ENCODE measurements around the gene UNC93B1. TPM values are rescaled to one million over a fixed set of nuclear protein-coding genes. Genes with fewer than 3 reads are reported as not detected.

The UNC93B1 gene
- total and polyA plus RNA-seq, 2 of the 13 experiments (the other 11 are each of a cell fraction or from before 2014, with no cell fraction given) = 8.8 to 18.9 TPM

DNA sequence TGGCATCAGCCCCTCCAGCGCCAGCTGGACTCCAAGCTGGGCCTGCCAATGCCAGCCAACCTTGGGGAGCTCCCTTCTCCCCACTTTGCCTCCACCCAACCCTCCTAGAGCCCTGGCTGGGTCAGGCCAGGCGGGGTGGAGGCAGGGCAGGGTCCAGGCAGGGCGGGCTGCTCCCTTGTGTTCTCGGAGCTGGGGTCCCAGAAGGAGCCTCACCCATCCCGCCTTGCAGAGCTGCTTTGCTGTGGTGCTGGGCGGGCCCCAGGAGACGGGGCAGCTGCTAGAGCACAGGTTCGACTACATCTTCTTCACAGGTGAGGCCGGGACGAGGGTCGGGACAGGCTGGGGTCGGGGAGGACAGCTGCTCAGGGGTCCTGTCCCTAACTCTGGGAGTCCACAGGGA lies 15.6 kb upstream of the UNC93B1 start:
- no peaks in the 10 kb centered on the region for H3K27me3 ChIP-seq (ENCODE audit: control insufficient read depth in 1 of 2, insufficient read depth in 2 of 2, low read length in 2 of 2)
- H3K4me3 ChIP-seq (replicated peaks in 1 of 3; ENCODE audit: insufficient read depth in 1 of 3, low read depth in 2 of 3, low read length in 3 of 3) = no peak overlapping the region
- no peak for ATAC-seq
- H3K36me3 ChIP-seq (replicated peaks in 1 of 2; ENCODE audit: control insufficient read depth in 1 of 2, insufficient read depth in 2 of 2, low read length in 2 of 2) = no peaks in the 10 kb centered on the region
- no peak for FAIRE-seq
- H3K9ac ChIP-seq (ENCODE audit: insufficient read depth, low read depth, low read length) = no peak overlapping the region
- no peak for DNase-seq (ENCODE audit: low spot score)
- no peak overlapping the region for H3K4me2 ChIP-seq (ENCODE audit: low read depth, low read length)
- H3K27ac ChIP-seq (ENCODE audit: extremely low read length, insufficient read depth, low read length) = no peak overlapping the region
- ChIA-PET CTCF (ENCODE audit: low intra/inter-chr PET ratio, low total read pairs) (interaction anchor here (2.0 kb wide), 1 partner anchor 10 kb away, joined by 7 read pairs; the partner anchor contains the start of gene ALDH3B1), POLR2A (interaction anchor here (1.2 to 2.2 kb wide), 3 partner anchors 9 to 32 kb away, joined by 3 to 6 read pairs (median 3); partner anchors contain the start of gene ALDH3B1)
- H4K20me1 ChIP-seq (ENCODE audit: insufficient read depth, low read length) = no peaks in the 10 kb centered on the region
- no TSS peak for BruUV-seq (replicated peaks)
- no peaks in the 10 kb centered on the region for H3K79me2 ChIP-seq (ENCODE audit: insufficient read depth, low read length)
- peaks cover 62% of the 10 kb centered on the region for H3K4me1 ChIP-seq (ENCODE audit: insufficient read depth, low read length)
- no peaks in the 10 kb centered on the region for H3K9me3 ChIP-seq (ENCODE audit: low read length)
- intact Hi-C loops (cut with micrococcal nuclease; ENCODE audit: unreplicated experiment) = no loop called here
- WGBS (ENCODE audit: low lambda C conversion rate) = 83% methylated on average over 2 of the region's 12 CpGs
- no peak overlapping the region for H2AFZ ChIP-seq (ENCODE audit: low read length)
- no peak for TF ChIP-seq ZNF205 (CRISPR knock-in tag; IDR thresholded peaks at IDR 0.05)
- no peak for TF ChIP-seq FOXP1 (IDR thresholded peaks at IDR 0.05)
- TF ChIP-seq FOXP1 (CRISPR knock-in tag; IDR thresholded peaks at IDR 0.05) = no peak
- in situ Hi-C loops (cut with HindIII; ENCODE audit: extremely low pct_ligation_motif_present, low pct_unique_long_range_greater_than_20kb) = no loop called here

GRCh38 chr11:68018730-68019190 lies 14.9 kb upstream of the UNC93B1 start:
- no peak for ATAC-seq
- no peak overlapping the region for H2AFZ ChIP-seq (ENCODE audit: low read length)
- POLR2A ChIA-PET = interaction anchor here (1.3 kb wide), 1 partner anchor 19 kb away, joined by 3 read pairs; no protein-coding TSS in a partner anchor
- H3K4me3 ChIP-seq (replicated peaks in 1 of 3; ENCODE audit: insufficient read depth in 1 of 3, low read depth in 2 of 3, low read length in 3 of 3) = no peak overlapping the region
- peaks cover 69% of the 10 kb centered on the region for H3K4me1 ChIP-seq (ENCODE audit: insufficient read depth, low read length)
- no peak overlapping the region for H3K9ac ChIP-seq (ENCODE audit: insufficient read depth, low read depth, low read length)
- no TSS peak for BruUV-seq (replicated peaks)
- TF ChIP-seq, protein P1, sequence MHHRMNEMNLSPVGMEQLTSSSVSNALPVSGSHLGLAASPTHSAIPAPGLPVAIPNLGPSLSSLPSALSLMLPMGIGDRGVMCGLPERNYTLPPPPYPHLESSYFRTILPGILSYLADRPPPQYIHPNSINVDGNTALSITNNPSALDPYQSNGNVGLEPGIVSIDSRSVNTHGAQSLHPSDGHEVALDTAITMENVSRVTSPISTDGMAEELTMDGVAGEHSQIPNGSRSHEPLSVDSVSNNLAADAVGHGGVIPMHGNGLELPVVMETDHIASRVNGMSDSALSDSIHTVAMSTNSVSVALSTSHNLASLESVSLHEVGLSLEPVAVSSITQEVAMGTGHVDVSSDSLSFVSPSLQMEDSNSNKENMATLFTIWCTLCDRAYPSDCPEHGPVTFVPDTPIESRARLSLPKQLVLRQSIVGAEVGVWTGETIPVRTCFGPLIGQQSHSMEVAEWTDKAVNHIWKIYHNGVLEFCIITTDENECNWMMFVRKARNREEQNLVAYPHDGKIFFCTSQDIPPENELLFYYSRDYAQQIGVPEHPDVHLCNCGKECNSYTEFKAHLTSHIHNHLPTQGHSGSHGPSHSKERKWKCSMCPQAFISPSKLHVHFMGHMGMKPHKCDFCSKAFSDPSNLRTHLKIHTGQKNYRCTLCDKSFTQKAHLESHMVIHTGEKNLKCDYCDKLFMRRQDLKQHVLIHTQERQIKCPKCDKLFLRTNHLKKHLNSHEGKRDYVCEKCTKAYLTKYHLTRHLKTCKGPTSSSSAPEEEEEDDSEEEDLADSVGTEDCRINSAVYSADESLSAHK (CRISPR knock-in tag; IDR thresholded peaks at IDR 0.05; ENCODE audit: borderline replicate concordance) = no peak
- TF ChIP-seq ZNF768 (CRISPR knock-in tag; IDR thresholded peaks at IDR 0.05) = peak; percentile 95
- no peaks in the 10 kb centered on the region for H4K20me1 ChIP-seq (ENCODE audit: insufficient read depth, low read length)
- in situ Hi-C loops (cut with HindIII; ENCODE audit: extremely low pct_ligation_motif_present, low pct_unique_long_range_greater_than_20kb) = no loop called here
- FAIRE-seq = no peak
- H3K4me2 ChIP-seq (ENCODE audit: low read depth, low read length) = no peak overlapping the region
- no peak for DNase-seq (ENCODE audit: low spot score)
- no peaks in the 10 kb centered on the region for H3K27me3 ChIP-seq (ENCODE audit: control insufficient read depth in 1 of 2, insufficient read depth in 2 of 2, low read length in 2 of 2)
- H3K9me3 ChIP-seq (ENCODE audit: low read length) = no peaks in the 10 kb centered on the region
- WGBS (ENCODE audit: low lambda C conversion rate) = 98% methylated on average over 11 of the region's 18 CpGs
- CTCF ChIA-PET (ENCODE audit: low intra/inter-chr PET ratio, low total read pairs) = no interaction called here
- no peaks in the 10 kb centered on the region for H3K36me3 ChIP-seq (replicated peaks in 1 of 2; ENCODE audit: control insufficient read depth in 1 of 2, insufficient read depth in 2 of 2, low read length in 2 of 2)
- no peak overlapping the region for H3K27ac ChIP-seq (ENCODE audit: extremely low read length, insufficient read depth, low read length)
- no peaks in the 10 kb centered on the region for H3K79me2 ChIP-seq (ENCODE audit: insufficient read depth, low read length)
- intact Hi-C loops (cut with micrococcal nuclease; ENCODE audit: unreplicated experiment) = no loop called here
